ENCODE measurements around the gene CDC42BPB. TPM values are rescaled to one million over a fixed set of nuclear protein-coding genes. Genes with fewer than 3 reads are reported as not detected.
"Not testable (repeated sequence)": the region's sequence is repeated elsewhere in the genome, so short reads cannot be mapped to it uniquely, and the experiment has no call there.

CDC42BPB gene
- total RNA-seq, 4 donors from 2014 or later, result 30.0 to 64.3 (median 32.6) TPM

DNA sequence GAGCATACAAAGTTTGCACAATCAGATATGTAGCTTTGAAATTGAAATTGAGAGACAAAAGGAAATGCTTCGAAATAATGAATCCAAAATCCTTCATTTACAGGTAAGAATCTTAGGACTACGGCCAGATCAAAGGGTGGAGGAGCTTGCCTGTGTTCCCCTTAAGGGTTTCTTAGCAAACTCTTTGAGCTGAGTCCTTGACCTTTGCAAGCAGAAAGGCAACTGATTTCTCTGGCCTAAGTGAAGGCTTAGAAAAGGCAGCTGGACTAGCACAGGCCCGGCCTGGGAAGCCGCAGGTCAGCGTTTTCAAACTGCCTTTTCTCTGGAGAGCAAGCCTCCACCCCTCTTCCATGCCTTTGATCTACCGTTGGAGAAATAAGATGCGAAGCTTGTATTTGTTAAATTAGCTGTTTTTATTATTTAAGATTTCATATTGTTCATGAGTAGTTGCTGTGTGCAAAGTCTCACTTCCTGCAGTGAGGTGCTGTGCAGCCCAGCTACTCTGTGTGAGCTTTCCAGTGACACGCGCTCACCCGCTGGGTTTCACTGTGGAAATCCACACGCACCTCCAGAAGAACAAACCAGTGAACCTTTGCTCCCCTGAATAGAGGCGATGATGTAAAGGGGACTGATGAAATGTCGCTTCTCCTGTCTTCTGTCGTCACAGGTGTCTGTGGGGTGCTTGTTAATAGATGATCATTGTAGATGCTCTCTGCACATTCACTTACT, 159.9 kb downstream of the CDC42BPB start:
- no peak for TF ChIP-seq POLR2A (IDR thresholded peaks at IDR 0.05)
- TF ChIP-seq, protein P1, sequence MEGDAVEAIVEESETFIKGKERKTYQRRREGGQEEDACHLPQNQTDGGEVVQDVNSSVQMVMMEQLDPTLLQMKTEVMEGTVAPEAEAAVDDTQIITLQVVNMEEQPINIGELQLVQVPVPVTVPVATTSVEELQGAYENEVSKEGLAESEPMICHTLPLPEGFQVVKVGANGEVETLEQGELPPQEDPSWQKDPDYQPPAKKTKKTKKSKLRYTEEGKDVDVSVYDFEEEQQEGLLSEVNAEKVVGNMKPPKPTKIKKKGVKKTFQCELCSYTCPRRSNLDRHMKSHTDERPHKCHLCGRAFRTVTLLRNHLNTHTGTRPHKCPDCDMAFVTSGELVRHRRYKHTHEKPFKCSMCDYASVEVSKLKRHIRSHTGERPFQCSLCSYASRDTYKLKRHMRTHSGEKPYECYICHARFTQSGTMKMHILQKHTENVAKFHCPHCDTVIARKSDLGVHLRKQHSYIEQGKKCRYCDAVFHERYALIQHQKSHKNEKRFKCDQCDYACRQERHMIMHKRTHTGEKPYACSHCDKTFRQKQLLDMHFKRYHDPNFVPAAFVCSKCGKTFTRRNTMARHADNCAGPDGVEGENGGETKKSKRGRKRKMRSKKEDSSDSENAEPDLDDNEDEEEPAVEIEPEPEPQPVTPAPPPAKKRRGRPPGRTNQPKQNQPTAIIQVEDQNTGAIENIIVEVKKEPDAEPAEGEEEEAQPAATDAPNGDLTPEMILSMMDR (IDR thresholded peaks at IDR 0.05 in 4 of 5, conservative IDR thresholded peaks at IDR 0.05 in 1 of 5), result no peak
- H3K27ac ChIP-seq, result no peak overlapping the region
- H3K4me3 ChIP-seq, result no peak overlapping the region
- H3K27me3 ChIP-seq, result no peaks in the 10 kb centered on the region
- ATAC-seq, result no peak
- no peaks in the 10 kb centered on the region for H3K9me3 ChIP-seq
- DNase-seq, result no peak
- H3K36me3 ChIP-seq, result peaks cover 0 to 7% of the 10 kb centered on the region in 2 donors
- in situ Hi-C loops (cut with MboI; ENCODE audit: low sequenced_read_pairs in 4 of 4) (no loop called here), intact Hi-C loops (cut with DNase I; ENCODE audit: low total_unique reads) (no loop called here)
- no peaks in the 10 kb centered on the region for H3K4me1 ChIP-seq

- H3K4me1 ChIP-seq; H3K27ac ChIP-seq; H3K36me3 ChIP-seq; ATAC-seq; intact Hi-C loops (cut with DNase I; ENCODE audit: low total_unique reads); in situ Hi-C loops (cut with MboI; ENCODE audit: low sequenced_read_pairs in 4 of 4); DNase-seq; H3K4me3 ChIP-seq; H3K27me3 ChIP-seq; H3K9me3 ChIP-seq: not testable (repeated sequence)
Observed at GRCh38 chr14:102896735-102897134, 160.6 kb downstream of the CDC42BPB start.

- no peak overlapping the region for H3K4me3 ChIP-seq
- DNase-seq (peak; percentile 29 to 49), ATAC-seq (peak; percentile 56 to 73)
- H3K27ac ChIP-seq, result no peak overlapping the region
- peaks cover 0 to 14% of the 10 kb centered on the region in 2 donors for H3K36me3 ChIP-seq
- H3K9me3 ChIP-seq, result no peaks in the 10 kb centered on the region
- intact Hi-C loops (cut with DNase I; ENCODE audit: low total_unique reads) (no loop called here), in situ Hi-C loops (cut with MboI; ENCODE audit: low sequenced_read_pairs in 4 of 4) (no loop called here)
- TF ChIP-seq, protein P1 (IDR thresholded peaks at IDR 0.05 in 4 of 5, conservative IDR thresholded peaks at IDR 0.05 in 1 of 5), result no peak
- TF ChIP-seq POLR2A (IDR thresholded peaks at IDR 0.05), result no peak
- no peaks in the 10 kb centered on the region for H3K4me1 ChIP-seq
- H3K27me3 ChIP-seq, result no peaks in the 10 kb centered on the region
Observed at GRCh38 chr14:102893452-102893851, 163.9 kb downstream of the CDC42BPB start.

DNA sequence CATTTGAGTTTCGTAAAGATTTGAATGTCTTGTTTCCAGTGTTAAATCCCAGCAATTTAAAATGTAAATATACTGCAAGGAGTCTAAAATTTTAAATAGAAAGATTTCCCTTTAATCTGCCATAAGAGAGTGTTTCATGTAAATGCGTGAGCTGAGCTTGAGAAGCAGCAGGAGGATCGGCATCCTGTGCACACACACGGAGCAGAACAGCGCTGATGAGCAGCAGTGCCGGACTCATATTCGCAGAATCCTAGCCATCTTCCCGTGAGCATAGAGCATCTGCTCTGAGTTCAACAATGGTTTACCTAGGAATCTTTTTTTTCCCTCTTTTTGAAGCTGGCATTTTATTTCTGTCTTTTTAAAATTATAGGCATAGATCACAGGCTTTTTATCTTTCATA, 164.7 kb downstream of the CDC42BPB start:
- in situ Hi-C loops (cut with MboI; ENCODE audit: low sequenced_read_pairs in 4 of 4), result no loop called here
- TF ChIP-seq POLR2A (IDR thresholded peaks at IDR 0.05), result no peak
- TF ChIP-seq, protein P1 (IDR thresholded peaks at IDR 0.05 in 4 of 5, conservative IDR thresholded peaks at IDR 0.05 in 1 of 5), result no peak
- intact Hi-C loops (cut with DNase I; ENCODE audit: low total_unique reads), result no loop called here
- no peaks in the 10 kb centered on the region for H3K4me1 ChIP-seq
- H3K36me3 ChIP-seq, result peaks cover 0 to 14% of the 10 kb centered on the region in 2 donors
- ATAC-seq, result no peak
- H3K9me3 ChIP-seq, result no peaks in the 10 kb centered on the region
- H3K4me3 ChIP-seq, result no peak overlapping the region
- H3K27me3 ChIP-seq, result no peaks in the 10 kb centered on the region
- no peak for DNase-seq
- no peak overlapping the region for H3K27ac ChIP-seq

DNA sequence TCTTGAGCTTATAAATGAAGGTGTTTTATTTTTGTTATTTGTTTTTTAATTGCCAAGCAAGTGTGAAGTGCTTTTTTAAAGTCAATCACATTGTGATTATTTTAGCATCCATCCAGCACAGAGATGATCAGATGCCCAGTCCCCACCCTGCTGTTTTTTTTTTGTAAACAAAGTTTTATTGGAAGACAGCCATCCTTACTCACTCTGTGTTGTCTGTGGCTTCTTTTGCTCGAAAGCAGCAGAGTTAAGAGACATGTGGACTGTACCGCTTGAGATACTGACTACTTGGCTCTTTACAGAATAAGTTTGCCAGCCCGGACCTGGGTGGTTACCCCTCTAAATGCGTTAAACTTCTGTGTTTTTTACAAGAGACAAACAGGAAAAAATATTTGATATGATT, 165.8 kb downstream of the CDC42BPB start:
- TF ChIP-seq POLR2A (IDR thresholded peaks at IDR 0.05), result no peak
- DNase-seq, result no peak
- intact Hi-C loops (cut with DNase I; ENCODE audit: low total_unique reads), result no loop called here
- in situ Hi-C loops (cut with MboI; ENCODE audit: low sequenced_read_pairs in 4 of 4), result no loop called here
- no peak overlapping the region for H3K4me3 ChIP-seq
- no peak overlapping the region for H3K27ac ChIP-seq
- peaks cover 0 to 17% of the 10 kb centered on the region in 2 donors for H3K36me3 ChIP-seq
- H3K9me3 ChIP-seq, result no peaks in the 10 kb centered on the region
- no peak for ATAC-seq
- H3K27me3 ChIP-seq, result no peaks in the 10 kb centered on the region
- no peaks in the 10 kb centered on the region for H3K4me1 ChIP-seq

All from gastrocnemius medialis (tissue), 4 donors.